Stimulated activated CD4-positive, alpha-beta T cell treated with anti-CD3 and anti-CD28 coated beads, Interleukin-1b, Interleukin-23, amount 100 ng/mL, for 1 hour (primary cell): ENCODE data around the gene MYH14.
"Not testable (repeated sequence)": the region's sequence is repeated elsewhere in the genome, so short reads cannot be mapped to it uniquely, and the experiment has no call there.

Experiments
- DNase-seq, 2 donors: peaks; one replicate each; pipeline ENCODE4 v3.0.0-alpha.2; 2020; ENCODE audit warnings: low read depth in 2 of 2

MYH14 gene

DNA sequence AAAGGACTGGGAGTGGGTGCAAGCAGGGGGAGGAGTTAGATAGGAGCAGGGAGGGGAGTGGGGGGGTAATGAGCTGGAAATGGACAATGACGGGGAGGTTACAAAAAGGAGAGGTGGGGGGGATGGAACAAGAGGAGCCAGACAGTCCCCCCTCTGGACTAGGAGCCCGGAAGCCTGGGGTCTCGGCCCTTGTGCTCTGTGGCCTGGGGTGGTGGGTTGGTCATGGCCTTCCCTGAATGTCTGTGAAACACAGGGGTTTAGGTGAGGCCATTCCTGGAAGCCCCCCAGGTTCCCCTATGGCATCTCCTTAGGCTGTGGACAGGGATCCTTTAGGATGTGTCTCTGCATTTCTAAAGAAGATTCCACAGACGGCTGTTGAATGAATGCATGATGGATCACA lies 113.7 kb downstream of the MYH14 start:
- no peak for DNase-seq

DNA sequence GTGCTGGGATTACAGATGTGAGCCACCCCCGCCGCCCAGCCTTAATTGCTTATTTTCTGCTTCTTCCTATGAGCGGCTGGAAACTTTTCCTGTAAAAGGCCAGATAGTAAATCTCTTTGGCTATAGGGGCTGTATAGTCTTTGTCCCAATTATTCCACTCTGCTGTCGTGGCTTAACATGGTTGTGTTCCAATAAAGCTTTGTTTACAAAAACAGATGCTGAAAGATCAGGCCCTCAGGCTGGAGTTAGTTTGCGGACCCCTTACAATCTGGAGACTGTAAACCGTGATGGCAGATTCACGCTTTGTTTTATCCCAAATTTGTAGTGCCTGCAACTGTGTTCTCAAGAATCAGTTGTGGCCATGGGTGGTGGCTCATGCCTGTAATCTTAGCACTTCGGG lies 115.0 kb downstream of the MYH14 start:
- no peak for DNase-seq

DNA sequence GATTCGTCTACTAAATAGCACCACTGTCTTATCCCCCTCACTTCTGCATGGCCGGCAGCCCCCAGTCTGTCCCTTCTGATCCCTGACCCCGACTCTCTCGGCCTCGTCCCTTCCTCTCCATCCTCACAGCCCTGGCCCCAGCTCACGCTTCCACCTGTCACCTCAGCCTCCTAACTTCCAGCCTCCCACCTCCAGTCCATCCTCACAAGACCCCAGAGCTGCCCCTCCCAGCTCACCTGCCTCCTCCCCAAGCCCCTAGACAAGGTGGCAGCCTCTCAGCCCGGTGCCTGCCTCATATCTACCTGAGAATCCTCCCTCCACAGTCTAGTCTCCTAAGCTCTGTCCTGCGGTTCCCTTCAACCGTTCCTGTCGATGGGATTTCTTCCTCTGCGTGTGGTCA lies 115.7 kb downstream of the MYH14 start:
- no peak for DNase-seq

DNA sequence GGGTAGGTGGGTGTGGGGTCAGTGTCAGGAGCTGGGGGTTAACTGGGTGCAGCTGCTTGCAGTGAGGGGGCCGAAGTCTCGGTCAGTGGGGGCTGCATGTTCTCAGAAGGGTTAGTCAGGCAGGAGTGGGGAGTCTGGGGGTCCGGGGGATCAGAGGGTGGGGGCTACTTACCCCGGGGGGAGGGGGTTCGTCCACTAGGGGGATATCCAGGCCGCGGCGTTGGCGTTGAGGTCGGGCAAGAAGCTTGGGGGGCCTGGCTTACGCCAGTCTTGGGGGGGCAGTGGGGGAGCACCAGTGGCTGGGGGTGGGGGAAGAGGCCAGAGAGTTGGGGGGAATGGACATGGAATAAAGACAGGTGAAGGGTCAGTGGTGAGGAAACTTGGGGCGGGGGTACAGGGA lies 116.6 kb downstream of the MYH14 start:
- DNase-seq, result no peak

- no peak for DNase-seq
Measured at GRCh38 chr19:50320596-50320995, 117.2 kb downstream of the MYH14 start.

GRCh38 chr19:50321831-50322230 lies 118.4 kb downstream of the MYH14 start:
- DNase-seq, result no peak

GRCh38 chr19:50322234-50322633 lies 118.8 kb downstream of the MYH14 start:
- no peak for DNase-seq

GRCh38 chr19:50322931-50323781 lies 119.7 kb downstream of the MYH14 start:
- no peak for DNase-seq

GRCh38 chr19:50323782-50324133 lies 120.3 kb downstream of the MYH14 start:
- DNase-seq, result no peak

GRCh38 chr19:50324331-50324730 lies 120.9 kb downstream of the MYH14 start:
- no peak for DNase-seq

- DNase-seq, result peak; percentile 34 to 58
Measured at GRCh38 chr19:50325310-50326100, 122.1 kb downstream of the MYH14 start.

DNA sequence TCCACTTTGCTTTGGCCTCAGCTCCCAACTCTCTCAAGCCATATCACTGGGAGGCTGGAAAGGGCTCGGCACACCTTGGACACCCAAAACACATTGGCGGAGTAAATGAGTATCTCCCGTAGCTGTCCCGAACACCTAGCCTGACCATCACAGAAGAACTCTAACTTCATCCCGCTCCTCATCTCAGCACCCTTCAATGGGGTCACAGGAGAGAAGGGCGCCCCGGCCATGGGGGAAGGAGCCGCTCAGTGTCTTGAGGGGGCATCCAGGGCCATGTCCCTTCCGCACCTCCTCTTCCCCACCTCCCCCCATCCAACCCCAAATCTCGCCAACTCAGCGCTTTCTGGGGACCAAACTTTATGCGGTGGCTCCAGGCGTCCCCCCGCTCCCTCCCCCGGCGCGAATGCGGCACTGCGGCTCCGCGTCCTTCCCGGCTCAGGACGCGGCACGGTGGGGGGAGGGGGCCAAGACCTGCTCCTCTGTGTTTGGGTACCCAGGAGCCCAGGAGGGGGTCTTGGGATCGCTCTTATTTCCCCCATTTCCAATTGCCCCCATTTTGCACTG lies 122.8 kb downstream of the MYH14 start:
- no peak for DNase-seq

DNA sequence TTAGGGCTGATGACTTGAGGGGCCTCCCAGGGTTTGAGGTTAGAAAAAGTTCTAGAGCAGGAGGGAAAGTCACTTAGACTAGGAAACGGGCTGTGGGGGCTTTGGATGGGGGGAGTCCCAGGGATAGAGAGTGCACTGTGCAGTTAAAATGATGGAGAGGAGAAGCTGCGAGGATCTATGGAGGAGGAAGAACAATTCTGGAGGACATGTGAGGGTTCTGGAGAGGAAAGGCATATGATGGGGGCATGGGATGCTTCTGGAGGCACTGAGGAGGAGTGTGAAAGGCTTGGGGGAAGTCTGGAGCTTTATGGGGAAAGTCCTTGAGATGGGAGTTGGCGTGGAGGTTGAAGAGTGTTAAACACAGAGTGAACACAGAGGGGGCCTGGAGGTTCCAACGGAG lies 123.6 kb downstream of the MYH14 start:
- no peak for DNase-seq

- DNase-seq, result no peak
Measured at GRCh38 chr19:50327461-50328223, 124.2 kb downstream of the MYH14 start.

DNA sequence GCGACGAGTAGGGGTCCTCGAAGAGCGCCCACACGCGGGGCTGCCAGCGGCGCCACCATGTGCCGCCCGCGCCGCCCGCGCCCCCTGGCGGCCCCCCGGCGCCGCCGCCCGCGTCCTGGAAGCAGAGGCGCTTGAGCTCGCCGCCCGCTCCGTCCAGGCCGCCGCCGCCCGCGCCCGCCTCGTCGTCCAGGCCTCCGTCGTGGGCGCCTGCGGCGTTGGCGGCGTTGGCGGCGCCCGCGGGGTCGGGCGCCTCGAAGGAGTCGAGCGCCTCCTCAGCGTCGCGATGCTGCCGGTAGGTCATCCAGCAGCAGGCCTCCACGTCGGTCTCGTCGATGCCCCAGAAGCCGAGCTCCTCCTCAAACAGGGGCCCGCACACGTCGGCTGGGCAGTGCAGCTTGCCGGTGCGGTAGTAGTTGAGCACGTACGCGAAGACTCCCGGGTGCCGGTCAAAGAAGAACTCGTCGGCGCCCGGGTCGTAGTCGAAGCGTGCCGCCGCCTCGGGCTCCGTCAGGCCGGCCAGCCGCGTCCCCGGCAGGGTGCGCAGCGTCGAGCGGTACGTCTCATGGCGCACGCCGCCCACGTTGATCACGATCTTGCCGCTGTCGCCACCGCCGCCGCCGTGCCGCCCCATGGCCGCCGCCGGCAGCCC lies 124.9 kb downstream of the MYH14 start:
- no peak for DNase-seq

- no peak for DNase-seq
Measured at GRCh38 chr19:50328873-50329145, 125.4 kb downstream of the MYH14 start.

DNA sequence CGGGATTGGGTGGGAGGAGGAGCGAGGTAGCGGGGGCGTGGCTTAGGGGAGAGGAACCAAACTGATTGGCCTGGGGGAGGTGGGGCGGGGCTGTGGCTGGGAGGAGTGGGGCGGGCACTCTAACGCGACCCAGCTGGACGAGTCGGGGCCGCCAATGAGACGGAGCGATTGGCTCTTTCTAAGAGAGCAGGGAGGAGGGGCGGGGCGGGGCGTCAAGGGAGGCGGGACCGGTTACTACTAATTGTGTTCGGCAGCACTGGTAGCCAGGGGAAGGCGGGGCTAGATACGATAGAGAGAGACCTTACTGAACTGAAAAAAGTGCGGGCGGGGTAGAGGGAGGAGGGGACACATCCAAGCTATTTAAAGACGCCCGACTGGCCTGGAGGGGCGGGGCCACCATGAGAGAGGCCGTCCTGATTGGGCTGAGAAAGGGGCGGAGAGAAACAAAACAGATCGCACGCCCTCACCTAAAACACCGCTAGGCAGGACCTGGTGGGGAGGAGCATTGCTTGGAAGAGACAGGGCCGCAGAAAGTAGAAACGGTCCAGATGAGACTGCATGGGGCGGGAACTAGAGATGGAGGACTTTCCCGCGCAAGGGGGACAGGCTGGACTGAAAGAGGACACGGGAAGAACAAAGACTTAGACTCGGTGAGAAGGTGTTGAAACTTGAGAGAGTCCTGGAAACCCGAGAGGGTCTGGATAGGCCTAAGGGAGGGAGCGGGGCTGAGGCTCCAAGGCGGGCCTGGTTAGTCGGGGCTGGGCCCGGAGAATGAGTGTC lies 125.9 kb downstream of the MYH14 start, which contains the start of gene KCNC3:
Gene KCNC3, minus strand, starts transcription at position 232 of the 780 bp plus-strand sequence. CDS start 295 bp downstream, outside the sequence.
- DNase-seq, result peak; percentile 86 to 95

DNA sequence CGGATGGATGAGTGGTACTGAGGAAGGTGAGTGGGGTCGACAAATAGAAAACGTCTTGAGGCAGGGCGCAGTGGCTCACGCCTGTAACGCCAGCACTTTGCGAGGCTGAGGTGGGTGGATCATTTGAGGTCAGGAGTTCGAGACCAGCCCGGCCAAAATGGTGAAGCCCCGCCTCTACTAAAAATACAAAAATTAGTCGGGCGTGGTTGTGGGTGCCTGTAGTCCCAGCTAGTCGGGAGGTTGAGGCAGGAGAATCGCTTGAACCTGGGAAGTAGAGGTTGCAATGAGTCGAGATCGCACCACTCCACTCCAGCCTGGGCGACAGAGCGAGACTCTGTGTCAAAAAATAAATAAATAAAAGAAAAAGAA lies 126.5 kb downstream of the MYH14 start:
- not testable (repeated sequence) for DNase-seq

DNA sequence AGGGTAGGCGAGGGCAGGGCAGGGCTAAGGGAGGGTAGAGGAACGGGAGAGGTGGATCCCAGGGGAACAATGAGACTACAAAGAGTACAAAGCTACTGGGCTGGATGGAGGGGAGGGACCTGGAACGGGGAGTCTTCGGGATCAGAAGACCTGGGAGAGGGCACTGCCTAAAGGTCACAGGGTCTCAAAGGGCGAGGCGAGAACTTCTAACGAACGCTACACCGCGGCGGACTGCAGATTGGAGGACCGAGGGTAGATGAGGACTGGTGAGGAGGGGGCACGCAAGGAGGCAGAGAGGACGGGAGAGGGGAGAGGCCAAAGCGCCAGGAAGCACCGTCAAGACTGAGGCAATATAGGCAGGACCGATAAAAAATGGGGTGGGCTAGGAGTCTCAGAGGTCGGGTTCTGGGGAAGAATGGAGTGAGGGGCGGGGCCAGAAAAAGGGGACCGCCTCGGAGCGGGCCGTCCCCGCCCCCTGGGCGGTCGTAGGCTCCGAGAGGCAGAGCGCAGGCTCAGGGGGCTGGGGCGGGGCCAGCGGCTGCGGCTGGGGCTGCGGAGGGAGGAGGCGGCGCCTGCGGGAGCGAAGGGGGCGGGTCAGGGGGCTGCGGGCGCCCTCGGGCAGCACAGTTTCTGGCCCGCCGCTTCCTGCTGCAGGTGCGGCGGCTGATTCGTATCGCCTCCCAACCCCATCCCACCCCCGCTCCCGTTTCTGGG lies 127.1 kb downstream of the MYH14 start:
- DNase-seq, result peak; percentile 53 to 62
